ENCODE results near the gene KRT6A.
"Not testable (repeated sequence)": the region's sequence is repeated elsewhere in the genome, so short reads cannot be mapped to it uniquely, and the experiment has no call there.

Gene KRT6A

GRCh38 chr12:52519387-52519703 lies 26.3 kb upstream of the KRT6A start:
- H3K4me1 ChIP-seq (ENCODE audit: insufficient read depth, low read length) = peaks cover 8% of the 10 kb centered on the region; the same call in 1 of the 2 replicates
- H3K9ac ChIP-seq (ENCODE audit: low read depth, low read length) = no peak overlapping the region

DNA sequence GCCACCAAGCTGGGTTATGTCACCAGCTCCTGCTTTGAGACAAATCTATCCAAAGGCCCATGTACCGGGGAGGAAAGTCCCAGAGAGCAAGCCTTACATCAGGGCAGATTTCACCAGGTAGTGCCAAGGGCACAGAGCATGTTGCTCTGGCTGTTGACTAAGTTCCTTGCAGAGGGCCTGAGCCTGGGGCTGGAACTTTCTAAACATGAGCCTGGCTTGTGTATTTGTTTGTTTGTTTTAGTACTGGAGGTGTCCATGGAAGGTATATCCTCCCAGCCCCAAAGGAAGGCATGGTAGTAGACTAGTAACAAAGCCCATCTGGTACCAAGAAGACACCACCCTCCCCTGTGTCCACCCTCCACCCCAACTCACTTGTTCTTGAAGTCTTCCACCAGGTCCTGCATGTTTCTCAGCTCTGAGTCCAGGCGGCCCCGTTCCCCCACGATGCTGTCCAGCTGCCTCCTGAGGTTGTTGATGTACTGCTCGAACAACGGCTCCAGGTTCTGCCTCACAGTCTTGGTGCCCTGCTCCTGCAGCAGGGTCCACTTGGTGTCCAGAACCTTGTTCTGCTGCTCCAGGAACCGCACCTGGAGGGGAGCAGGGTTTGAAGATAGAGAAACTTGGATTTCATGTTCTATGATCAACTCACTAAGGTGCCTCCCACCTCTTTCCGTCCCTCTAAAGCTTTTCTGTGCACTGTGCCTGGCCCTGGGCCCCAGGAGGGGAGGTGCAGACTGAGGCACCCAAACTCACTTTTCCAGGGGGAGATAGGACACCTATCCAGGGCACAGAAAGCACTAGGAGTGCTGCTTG lies 25.7 kb upstream of the KRT6A start:
- Histone ChIP-seq H3K4me1 (ENCODE audit: insufficient read depth, low read length) (peaks cover 8% of the 10 kb centered on the region; the same call in 1 of the 2 replicates), H3K9ac (ENCODE audit: low read depth, low read length) (no peak overlapping the region)

More at GRCh38 chr12:52519387-52519703, 26.3 kb upstream of the KRT6A start:
- Histone ChIP-seq H3K9me3 (ENCODE audit: control insufficient read depth, insufficient read depth, low read length) (no peaks in the 10 kb centered on the region), H3K36me3 (ENCODE audit: insufficient read depth, low read length) (no peaks in the 10 kb centered on the region)

DNA sequence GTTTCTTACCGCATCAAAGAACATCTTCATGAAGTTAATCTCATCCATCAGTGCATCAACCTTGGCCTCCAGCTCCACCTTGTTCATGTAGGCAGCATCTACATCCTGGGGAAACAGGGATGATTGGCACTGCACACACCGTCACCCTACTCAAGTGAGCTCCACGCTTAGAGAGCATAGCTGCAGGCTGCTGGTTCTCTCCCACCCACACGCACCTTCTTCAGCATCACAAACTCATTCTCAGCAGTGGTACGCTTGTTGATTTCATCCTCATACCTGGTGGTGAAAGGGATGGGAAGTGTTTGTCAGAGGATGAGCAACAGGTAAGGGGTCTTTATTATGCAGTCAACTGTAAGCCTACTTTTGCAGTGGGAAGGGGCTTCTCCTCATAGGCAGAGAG lies 24.8 kb upstream of the KRT6A start:
- Histone ChIP-seq H3K9ac (ENCODE audit: low read depth, low read length) (no peak overlapping the region), H3K36me3 (ENCODE audit: insufficient read depth, low read length) (no peaks in the 10 kb centered on the region), H3K4me1 (ENCODE audit: insufficient read depth, low read length) (peaks cover 8% of the 10 kb centered on the region; the same call in 1 of the 2 replicates), H3K9me3 (ENCODE audit: control insufficient read depth, insufficient read depth, low read length) (no peaks in the 10 kb centered on the region)

More for the DNA sequence above, 25.7 kb upstream of the KRT6A start:
- H3K36me3 ChIP-seq (ENCODE audit: insufficient read depth, low read length) = no peaks in the 10 kb centered on the region
- no peaks in the 10 kb centered on the region for H3K9me3 ChIP-seq (ENCODE audit: control insufficient read depth, insufficient read depth, low read length)

DNA sequence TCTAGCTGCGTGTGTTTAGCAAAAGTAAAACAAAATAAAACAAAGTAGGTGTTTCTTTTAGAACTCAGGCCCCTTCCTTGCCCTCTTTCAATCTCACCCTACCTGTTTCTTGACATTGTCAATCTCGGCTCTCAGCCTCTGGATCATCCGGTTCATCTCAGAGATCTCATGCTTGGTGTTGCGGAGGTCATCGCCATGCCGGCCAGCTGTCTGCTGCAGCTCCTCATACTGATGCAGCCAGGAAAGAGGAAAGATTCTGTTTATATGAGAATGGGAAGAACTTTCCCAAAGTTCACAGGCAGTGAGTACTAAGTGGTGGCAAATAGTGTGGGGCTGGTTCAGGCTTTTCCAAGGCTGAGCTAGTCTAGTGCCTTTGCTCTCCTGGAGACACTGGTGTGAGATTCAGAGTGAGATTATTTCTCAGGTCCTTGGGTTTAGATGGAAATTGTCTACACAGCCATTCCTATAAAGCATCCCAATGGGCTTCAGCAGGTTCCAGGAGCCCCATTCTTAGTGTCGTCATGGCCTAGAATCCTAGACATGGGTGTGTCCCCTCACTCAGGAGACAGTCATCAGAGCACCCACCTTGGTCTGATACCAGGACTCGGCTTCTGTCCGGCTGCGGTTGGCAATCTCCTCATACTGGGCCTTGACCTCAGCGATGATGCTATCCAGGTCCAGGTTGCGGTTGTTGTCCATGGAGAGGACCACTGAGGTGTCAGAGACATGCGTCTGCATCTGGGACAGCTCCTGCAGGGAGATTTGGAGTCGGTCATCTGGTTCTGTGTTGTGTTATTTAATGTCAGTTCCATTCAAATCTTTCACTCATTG lies 24.2 kb upstream of the KRT6A start:
- no peaks in the 10 kb centered on the region for H3K36me3 ChIP-seq (ENCODE audit: insufficient read depth, low read length)
- H3K4me1 ChIP-seq (ENCODE audit: insufficient read depth, low read length) = peaks cover 8% of the 10 kb centered on the region; the same call in 1 of the 2 replicates

DNA sequence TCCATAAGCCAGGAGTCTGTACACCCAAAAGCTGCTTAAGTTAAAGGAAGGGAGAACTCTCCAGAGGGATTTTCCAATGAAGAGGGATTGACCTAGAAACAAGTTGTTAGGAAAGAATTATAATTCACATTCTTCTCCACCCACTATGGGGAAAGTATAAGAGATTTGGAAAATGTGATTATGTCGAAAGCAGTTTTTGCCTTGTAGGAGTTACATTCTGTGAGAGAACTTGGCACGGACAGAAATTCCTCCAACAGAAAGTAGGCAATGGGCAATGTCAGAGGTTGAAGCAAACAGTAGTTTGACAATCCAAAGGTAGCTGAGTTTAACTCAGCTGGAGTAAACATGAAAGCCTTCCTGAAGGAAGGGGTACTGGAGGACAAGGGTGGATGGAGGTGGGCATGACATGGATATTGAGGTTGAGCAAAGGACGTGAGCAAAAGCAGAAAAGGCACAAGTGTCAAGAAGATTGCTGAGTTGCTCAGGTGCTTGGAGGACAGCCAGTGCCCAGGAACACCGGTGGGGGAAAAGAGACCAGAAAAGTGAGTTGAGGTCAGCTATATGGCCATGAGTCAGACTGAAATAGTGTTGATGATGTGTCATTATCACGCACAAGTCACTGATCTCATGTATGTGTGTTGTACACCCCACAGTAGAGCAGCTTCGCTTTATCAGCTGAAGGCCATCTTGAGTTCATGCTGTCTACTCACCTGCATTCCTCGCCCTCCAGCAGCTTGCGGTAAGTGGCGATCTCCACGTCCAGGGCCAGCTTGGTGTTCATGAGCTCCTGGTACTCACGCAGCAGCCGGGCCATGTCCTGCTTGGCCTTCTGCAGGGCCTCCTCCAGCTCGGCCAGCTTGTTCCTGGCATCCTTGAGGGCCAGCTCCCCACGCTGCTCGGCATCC lies 23.1 kb upstream of the KRT6A start:
- H3K9ac ChIP-seq (ENCODE audit: low read depth, low read length) = no peak overlapping the region
- no peaks in the 10 kb centered on the region for H3K9me3 ChIP-seq (ENCODE audit: control insufficient read depth, insufficient read depth, low read length)
- no peaks in the 10 kb centered on the region for H3K36me3 ChIP-seq (ENCODE audit: insufficient read depth, low read length)
- H3K4me1 ChIP-seq (ENCODE audit: insufficient read depth, low read length) = peaks cover 2% of the 10 kb centered on the region; the same call in 1 of the 2 replicates

More for the DNA sequence above, 24.2 kb upstream of the KRT6A start:
- Histone ChIP-seq H3K9me3 (ENCODE audit: control insufficient read depth, insufficient read depth, low read length) (no peaks in the 10 kb centered on the region), H3K9ac (ENCODE audit: low read depth, low read length) (no peak overlapping the region)

DNA sequence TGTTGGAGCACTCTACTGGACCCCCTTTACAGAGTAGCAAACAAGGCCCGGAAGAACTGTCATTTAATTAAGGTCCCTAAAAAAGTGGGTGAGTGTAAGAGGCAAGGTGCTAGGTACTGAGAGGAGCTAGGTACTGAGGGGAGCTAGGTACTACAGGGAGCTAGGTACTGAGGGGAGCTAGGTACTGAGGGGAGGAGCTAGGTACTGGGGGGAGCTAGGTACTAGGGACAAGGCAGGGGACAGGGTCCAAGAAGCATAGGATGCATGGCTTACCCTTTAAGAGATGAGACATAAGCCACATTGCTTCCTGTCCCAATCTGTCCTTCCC lies 22.2 kb upstream of the KRT6A start:
- H3K9ac ChIP-seq (ENCODE audit: low read depth, low read length) = no peak overlapping the region
- peaks cover 2% of the 10 kb centered on the region; the same call in 1 of the 2 replicates for H3K9me3 ChIP-seq (ENCODE audit: control insufficient read depth, insufficient read depth, low read length)
- H3K4me1 ChIP-seq (ENCODE audit: insufficient read depth, low read length) = no peaks in the 10 kb centered on the region
- H3K36me3 ChIP-seq (ENCODE audit: insufficient read depth, low read length) = no peaks in the 10 kb centered on the region

DNA sequence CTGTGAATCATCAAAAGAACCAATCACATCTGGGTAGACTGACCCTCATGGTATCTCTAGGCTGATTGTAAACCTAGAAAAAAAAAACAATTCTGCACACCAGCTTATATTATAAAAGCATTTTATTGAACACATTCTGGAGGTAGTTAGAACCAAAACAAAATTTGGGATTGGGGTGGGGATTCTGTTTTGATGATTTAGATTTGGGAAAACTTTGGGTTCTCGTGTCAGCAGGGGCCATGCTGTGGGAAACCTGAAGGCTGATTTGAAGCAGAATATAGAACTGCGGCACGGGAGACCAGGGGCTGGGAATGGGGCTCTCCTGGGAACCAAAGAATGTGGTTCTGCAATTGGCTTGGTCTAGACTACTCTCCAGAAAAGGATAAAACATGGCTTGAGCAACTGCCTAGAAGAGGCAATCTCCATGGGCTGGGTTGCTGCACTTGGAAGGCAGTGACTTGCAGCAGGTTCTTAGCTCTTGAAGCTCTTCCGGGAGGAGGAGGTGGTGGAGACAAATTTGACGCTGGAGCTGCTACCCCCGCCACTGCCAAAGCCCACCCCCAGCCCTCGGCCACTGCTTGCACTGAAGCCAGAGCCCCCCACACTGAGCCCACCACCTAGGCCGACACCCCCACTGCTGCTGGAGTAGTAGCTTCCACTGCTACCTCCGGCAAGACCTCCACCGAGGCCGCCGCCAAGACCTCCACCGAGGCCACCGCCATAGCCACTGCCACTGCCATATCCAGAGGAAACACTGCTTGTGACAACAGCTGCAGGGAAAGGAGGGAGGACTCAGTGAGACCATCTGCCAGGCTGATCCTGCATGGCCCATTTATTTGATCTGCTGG lies 21.6 kb upstream of the KRT6A start:
- Histone ChIP-seq H3K36me3 (ENCODE audit: insufficient read depth, low read length) (no peaks in the 10 kb centered on the region), H3K9ac (ENCODE audit: low read depth, low read length) (no peak overlapping the region), H3K9me3 (ENCODE audit: control insufficient read depth, insufficient read depth, low read length) (peaks cover 3% of the 10 kb centered on the region; the same call in 1 of the 2 replicates), H3K4me1 (ENCODE audit: insufficient read depth, low read length) (no peaks in the 10 kb centered on the region)

DNA sequence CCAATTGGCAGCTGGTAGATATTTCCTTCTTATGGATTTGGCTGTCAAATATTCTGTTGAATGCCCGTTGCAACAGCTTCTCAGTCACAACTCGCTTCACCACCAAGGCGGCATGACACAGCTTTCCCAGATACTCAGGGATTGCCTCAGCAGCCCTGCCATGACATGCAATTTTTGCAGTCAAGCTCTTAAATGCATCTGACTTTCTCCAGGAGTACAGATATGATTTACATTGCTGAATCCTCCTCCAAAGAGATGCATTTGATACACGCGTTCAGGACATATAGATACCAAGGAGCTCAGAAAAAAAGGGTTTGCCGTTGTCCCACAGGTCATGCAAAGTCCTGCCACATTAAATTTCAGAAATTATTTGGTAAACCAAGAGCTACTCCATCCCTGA lies 20.7 kb upstream of the KRT6A start:
- H3K36me3 ChIP-seq (ENCODE audit: insufficient read depth, low read length) = no peaks in the 10 kb centered on the region
- H3K9me3 ChIP-seq (ENCODE audit: control insufficient read depth, insufficient read depth, low read length) = peaks cover 3% of the 10 kb centered on the region; the same call in 1 of the 2 replicates
- no peak overlapping the region for H3K9ac ChIP-seq (ENCODE audit: low read depth, low read length)
- no peaks in the 10 kb centered on the region for H3K4me1 ChIP-seq (ENCODE audit: insufficient read depth, low read length)

GRCh38 chr12:52508211-52508610 lies 15.2 kb upstream of the KRT6A start:
- no peaks in the 10 kb centered on the region for H3K36me3 ChIP-seq (ENCODE audit: insufficient read depth, low read length)
- H3K9ac ChIP-seq (ENCODE audit: low read depth, low read length) = no peak overlapping the region
- no peaks in the 10 kb centered on the region for H3K4me1 ChIP-seq (ENCODE audit: insufficient read depth, low read length)
- H3K9me3 ChIP-seq (ENCODE audit: control insufficient read depth, insufficient read depth, low read length) = peaks cover 3% of the 10 kb centered on the region

DNA sequence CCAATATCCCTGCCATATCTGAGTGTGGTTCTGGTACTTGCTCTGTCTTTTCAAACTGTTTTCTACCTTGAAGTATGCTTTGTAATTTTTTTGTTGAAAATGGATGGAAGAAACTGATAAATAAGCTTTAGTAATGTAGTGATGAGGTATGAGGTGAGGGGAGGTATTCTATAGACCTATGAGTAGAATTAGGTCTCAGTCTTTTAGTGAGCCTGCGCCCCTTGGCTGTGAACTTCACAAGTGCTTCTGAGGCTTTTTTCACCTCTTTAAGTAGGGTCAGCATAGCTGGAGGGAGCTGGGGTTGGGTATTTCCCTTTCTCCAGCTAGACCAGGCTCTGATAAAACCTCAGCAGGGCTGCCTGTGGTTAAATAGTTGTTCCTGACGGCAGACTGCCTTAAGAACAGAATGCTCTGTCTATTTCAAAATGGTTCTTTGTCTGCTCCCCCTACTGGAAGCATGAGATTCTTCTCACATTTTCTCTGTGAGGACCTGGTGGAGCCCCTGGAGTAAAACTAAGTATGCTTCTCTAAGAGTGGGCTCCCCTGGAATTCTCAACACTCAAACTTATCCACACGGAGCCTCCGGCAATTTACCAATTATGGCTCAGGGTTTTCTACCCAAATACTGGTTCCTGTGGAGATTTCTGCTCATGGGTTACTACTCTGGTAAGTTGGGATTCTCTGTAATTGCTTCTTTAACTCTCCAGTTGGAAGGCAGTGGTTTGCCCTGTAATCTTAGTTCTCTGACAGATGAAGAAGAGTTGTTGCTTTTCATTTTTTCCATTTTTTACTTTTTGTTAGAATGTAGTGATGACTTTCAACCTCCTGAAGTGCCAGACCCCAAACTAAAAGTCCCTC lies 14.0 kb upstream of the KRT6A start:
- H3K9me3 ChIP-seq (ENCODE audit: control insufficient read depth, insufficient read depth, low read length) = peaks cover 3% of the 10 kb centered on the region
- no peaks in the 10 kb centered on the region for H3K36me3 ChIP-seq (ENCODE audit: insufficient read depth, low read length)
- no peak overlapping the region for H3K9ac ChIP-seq (ENCODE audit: low read depth, low read length)
- H3K4me1 ChIP-seq (ENCODE audit: insufficient read depth, low read length) = no peaks in the 10 kb centered on the region

GRCh38 chr12:52502877-52503276 lies 9.8 kb upstream of the KRT6A start:
- Histone ChIP-seq H3K9me3 (ENCODE audit: control insufficient read depth, insufficient read depth, low read length) (no peaks in the 10 kb centered on the region; the same call in 1 of the 2 replicates), H3K36me3 (ENCODE audit: insufficient read depth, low read length) (no peaks in the 10 kb centered on the region), H3K9ac (ENCODE audit: low read depth, low read length) (no peak overlapping the region), H3K4me1 (ENCODE audit: insufficient read depth, low read length) (no peaks in the 10 kb centered on the region)

DNA sequence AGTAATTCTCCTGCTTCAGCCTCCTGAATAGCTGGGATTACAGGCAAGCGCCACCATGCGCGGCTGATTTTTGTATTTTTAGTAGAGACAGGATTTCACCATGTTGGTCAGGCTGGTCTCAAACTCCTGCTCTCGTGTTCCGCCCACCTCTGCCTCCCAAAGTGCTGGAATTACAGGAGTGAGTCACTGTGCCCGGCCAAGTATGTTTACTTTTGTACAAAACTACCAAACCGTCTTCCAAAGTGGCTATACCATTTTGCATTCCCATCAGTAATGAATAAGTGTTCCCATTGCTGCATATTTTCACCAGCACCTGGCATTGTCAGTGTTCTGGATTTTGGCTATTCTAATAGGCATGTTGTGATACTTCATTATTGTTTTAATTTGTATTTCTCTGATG lies 8.4 kb upstream of the KRT6A start:
- Histone ChIP-seq H3K9me3 (ENCODE audit: control insufficient read depth, insufficient read depth, low read length) (no peaks in the 10 kb centered on the region; the same call in 1 of the 2 replicates), H3K9ac (ENCODE audit: low read depth, low read length) (no peak overlapping the region), H3K4me1 (ENCODE audit: insufficient read depth, low read length) (peaks cover 5% of the 10 kb centered on the region; the same call in 1 of the 2 replicates), H3K36me3 (ENCODE audit: insufficient read depth, low read length) (no peaks in the 10 kb centered on the region)

DNA sequence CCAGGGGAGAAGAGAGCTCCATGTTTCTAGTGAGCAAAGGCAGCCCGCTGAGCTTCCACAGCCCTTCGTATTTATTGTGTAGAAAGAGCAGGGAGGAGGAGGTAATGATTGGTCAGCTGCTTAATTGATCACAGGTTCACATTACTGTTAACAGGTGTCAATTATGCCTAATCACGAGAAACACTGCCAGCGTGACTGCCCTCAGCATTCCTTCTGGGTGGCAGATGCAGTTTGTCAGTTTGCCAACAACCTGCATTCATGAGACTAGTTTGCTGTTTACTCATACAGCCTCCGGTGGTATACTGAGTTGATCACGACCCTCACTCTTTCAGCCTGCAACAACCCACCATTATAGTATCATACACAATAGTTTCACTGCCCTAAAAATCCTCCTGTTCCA lies 7.5 kb upstream of the KRT6A start:
- H3K36me3 ChIP-seq (ENCODE audit: insufficient read depth, low read length); H3K9me3 ChIP-seq (ENCODE audit: control insufficient read depth, insufficient read depth, low read length); H3K9ac ChIP-seq (ENCODE audit: low read depth, low read length): not testable (repeated sequence)
- H3K4me1 ChIP-seq (ENCODE audit: insufficient read depth, low read length) = peaks cover 14% of the 10 kb centered on the region
